ENCODE results near the gene CTCF. TPM values are rescaled to one million over a fixed set of nuclear protein-coding genes. Genes with fewer than 3 reads are reported as not detected.
A peak's percentile ranks its signal among the peaks of the same experiment; 100 is the strongest.

Gene CTCF
- total RNA-seq, 4 donors from 2014 or later = 41.0 to 49.9 (median 44.2) TPM

- intact Hi-C loops (cut with DNase I; ENCODE audit: low total_unique reads) = no loop called here
- H3K4me3 ChIP-seq (ENCODE audit: low read depth, poor library complexity, severe bottlenecking) = no peak overlapping the region
- no peak for DNase-seq (ENCODE audit: low spot score in 2 of 2)
- WGBS, 2 donors = 82 to 84% methylated on average over 7 to 9 of the region's 9 CpGs
- TF ChIP-seq, protein P1, sequence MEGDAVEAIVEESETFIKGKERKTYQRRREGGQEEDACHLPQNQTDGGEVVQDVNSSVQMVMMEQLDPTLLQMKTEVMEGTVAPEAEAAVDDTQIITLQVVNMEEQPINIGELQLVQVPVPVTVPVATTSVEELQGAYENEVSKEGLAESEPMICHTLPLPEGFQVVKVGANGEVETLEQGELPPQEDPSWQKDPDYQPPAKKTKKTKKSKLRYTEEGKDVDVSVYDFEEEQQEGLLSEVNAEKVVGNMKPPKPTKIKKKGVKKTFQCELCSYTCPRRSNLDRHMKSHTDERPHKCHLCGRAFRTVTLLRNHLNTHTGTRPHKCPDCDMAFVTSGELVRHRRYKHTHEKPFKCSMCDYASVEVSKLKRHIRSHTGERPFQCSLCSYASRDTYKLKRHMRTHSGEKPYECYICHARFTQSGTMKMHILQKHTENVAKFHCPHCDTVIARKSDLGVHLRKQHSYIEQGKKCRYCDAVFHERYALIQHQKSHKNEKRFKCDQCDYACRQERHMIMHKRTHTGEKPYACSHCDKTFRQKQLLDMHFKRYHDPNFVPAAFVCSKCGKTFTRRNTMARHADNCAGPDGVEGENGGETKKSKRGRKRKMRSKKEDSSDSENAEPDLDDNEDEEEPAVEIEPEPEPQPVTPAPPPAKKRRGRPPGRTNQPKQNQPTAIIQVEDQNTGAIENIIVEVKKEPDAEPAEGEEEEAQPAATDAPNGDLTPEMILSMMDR (IDR thresholded peaks at IDR 0.05) = no peak
- TF ChIP-seq POLR2A (IDR thresholded peaks at IDR 0.05) = no peak
Observed at GRCh38 chr16:67656344-67657016, 94.2 kb downstream of the CTCF start.

DNA sequence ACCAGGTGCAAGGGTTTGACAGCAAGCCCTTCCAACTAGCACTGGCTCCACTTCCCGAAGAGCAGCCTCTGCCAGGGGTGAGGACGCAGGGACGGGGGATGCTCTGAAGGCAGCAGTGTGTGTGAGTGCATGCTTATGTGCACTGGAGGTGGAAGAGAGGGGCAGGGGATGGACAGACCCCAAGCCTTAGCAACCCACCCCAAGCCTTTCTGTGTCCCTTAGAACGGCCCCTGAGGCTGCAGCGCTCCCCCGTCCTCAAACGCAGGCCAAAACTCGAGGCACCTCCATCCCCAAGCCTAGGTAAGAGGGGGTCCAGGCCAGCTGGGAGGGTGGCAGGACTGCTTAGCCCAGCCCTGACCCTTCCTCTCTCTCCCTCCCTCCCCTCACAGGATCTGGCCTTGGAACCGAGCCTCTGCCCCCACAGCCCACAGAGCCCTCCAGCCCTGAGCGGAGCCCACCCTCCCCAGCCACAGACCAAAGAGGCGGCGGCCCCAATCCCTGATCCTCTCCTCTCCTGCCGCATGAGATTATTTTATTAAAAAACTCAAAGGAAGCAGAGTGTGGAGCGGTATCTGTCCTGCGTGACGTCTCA is 94.8 kb downstream of the CTCF start:
- 90 to 95% methylated on average over 16 of the region's 16 CpGs for WGBS, 2 donors

GRCh38 chr16:67657751-67658518 is 95.6 kb downstream of the CTCF start:
- no peak for DNase-seq (ENCODE audit: low spot score in 2 of 2)
- intact Hi-C loops (cut with DNase I; ENCODE audit: low total_unique reads) = no loop called here
- 92 to 93% methylated on average over 18 of the region's 18 CpGs for WGBS, 2 donors
- TF ChIP-seq, protein P1 (IDR thresholded peaks at IDR 0.05) = no peak
- TF ChIP-seq POLR2A (IDR thresholded peaks at IDR 0.05) = no peak
- H3K4me3 ChIP-seq (ENCODE audit: low read depth, poor library complexity, severe bottlenecking) = no peak overlapping the region

More for the DNA sequence above, 94.8 kb downstream of the CTCF start:
- no peak for DNase-seq (ENCODE audit: low spot score in 2 of 2)
- no peak for TF ChIP-seq POLR2A (IDR thresholded peaks at IDR 0.05)
- TF ChIP-seq, protein P1 (IDR thresholded peaks at IDR 0.05) = no peak
- no peak overlapping the region for H3K4me3 ChIP-seq (ENCODE audit: low read depth, poor library complexity, severe bottlenecking)
- intact Hi-C loops (cut with DNase I; ENCODE audit: low total_unique reads) = no loop called here

DNA sequence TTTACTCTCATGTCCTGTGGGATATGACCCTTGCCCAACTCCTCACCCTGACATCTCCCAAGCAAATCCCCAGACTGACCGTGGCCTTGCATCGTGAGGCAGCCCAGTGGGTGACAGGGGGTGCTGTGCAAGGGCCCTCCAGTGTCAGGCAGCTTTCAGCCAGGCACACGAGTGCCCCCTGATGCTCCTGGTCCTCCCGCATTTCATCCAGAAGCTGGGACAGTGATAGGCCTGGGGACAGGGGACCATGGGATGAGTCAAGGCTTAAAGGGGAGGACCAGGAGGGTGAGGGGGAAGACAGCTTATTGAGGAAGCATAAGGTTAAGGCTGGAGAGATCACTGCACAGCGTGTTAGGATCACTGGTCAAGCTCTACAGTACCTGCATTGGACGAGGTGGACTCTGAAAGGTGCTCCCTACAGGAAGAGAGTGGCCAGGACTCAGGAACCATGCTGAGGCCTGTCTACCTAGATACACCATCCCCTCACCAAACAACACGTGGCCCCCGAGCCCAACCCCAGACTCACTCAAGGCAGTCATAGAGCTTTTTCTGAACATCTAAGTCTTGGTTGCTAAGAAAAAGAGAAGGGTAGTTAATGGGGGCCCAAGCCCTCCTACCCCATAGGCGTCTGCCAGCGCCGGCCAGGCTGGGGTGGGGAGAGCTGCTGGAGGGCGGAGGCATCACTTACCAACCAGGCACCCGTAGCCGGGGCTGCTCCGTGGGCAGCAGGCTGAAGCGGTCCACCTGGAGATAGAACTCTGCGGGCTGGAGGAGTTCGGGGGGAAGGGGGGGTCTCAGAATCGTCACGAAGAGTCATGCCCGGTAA is 96.7 kb downstream of the CTCF start:
- WGBS, 2 donors = 33 to 36% methylated on average over 21 of the region's 21 CpGs
- peak overlapping the region; percentile 60 for H3K4me3 ChIP-seq (ENCODE audit: low read depth, poor library complexity, severe bottlenecking)
- no peak for DNase-seq (ENCODE audit: low spot score in 2 of 2)
- TF ChIP-seq, protein P1 (IDR thresholded peaks at IDR 0.05) = no peak
- TF ChIP-seq POLR2A (IDR thresholded peaks at IDR 0.05) = no peak
- intact Hi-C loops (cut with DNase I; ENCODE audit: low total_unique reads) = no loop called here

GRCh38 chr16:67659675-67660563 is 97.6 kb downstream of the CTCF start, which contains the start of gene ACD:
TSS of gene ACD (minus strand) at chr16:67660260. CDS start at chr16:67660220, 40 bp downstream.
- WGBS, 2 donors = 1% methylated on average over 43 to 62 of the region's 83 CpGs
- peak within 1 kb of the TSS; percentile 60 for H3K4me3 ChIP-seq (ENCODE audit: low read depth, poor library complexity, severe bottlenecking)
- TF ChIP-seq, protein P1 (IDR thresholded peaks at IDR 0.05) = no peak
- no peak for TF ChIP-seq POLR2A (IDR thresholded peaks at IDR 0.05)

More at GRCh38 chr16:67659675-67660563, 97.6 kb downstream of the CTCF start, which contains the start of gene ACD:
- peak; percentile 83 to 98 for DNase-seq (ENCODE audit: low spot score in 2 of 2)
- intact Hi-C loops (cut with DNase I; ENCODE audit: low total_unique reads) = no loop called here

Measured in lower leg skin (tissue), 4 donors.